Pons (tissue), 1 donor: ENCODE data around the gene TTC39B.

Experiments
- DNase-seq: peaks from one replicate; pipeline ENCODE4 v3.0.0-alpha.2; 2016; ENCODE audit warnings: low spot score

TTC39B gene

GRCh38 chr9:15304632-15305031 is 2.4 kb downstream of the TTC39B start:
- no peak for DNase-seq

GRCh38 chr9:15300218-15300617 is 6.8 kb downstream of the TTC39B start:
- no peak for DNase-seq

GRCh38 chr9:15299374-15299939 is 7.6 kb downstream of the TTC39B start:
- DNase-seq = no peak

- no peak for DNase-seq
These were observed 8.7 kb downstream of the TTC39B start for GRCh38 chr9:15298362-15298761.

- peak; percentile 39 for DNase-seq
These were observed 11.1 kb downstream of the TTC39B start for GRCh38 chr9:15295761-15296405.

- DNase-seq = no peak
These were observed 12.4 kb downstream of the TTC39B start for GRCh38 chr9:15294604-15295003.

GRCh38 chr9:15293804-15294316 is 13.2 kb downstream of the TTC39B start:
- peak; percentile 34 for DNase-seq

GRCh38 chr9:15293084-15293483 is 13.9 kb downstream of the TTC39B start:
- no peak for DNase-seq

- no peak for DNase-seq
These were observed 17.4 kb downstream of the TTC39B start for GRCh38 chr9:15289603-15290002.

- DNase-seq = no peak
These were observed 19.7 kb downstream of the TTC39B start for GRCh38 chr9:15287309-15287708.

- DNase-seq = no peak
These were observed 20.7 kb downstream of the TTC39B start for GRCh38 chr9:15286161-15286821.

- no peak for DNase-seq
These were observed 24.3 kb downstream of the TTC39B start for GRCh38 chr9:15282567-15283285.

- DNase-seq = no peak
These were observed 26.4 kb downstream of the TTC39B start for GRCh38 chr9:15280647-15281046.

GRCh38 chr9:15278839-15279238 is 28.2 kb downstream of the TTC39B start:
- no peak for DNase-seq

GRCh38 chr9:15278091-15278687 is 28.8 kb downstream of the TTC39B start:
- DNase-seq = no peak

- peak; percentile 82 for DNase-seq
These were observed 29.5 kb downstream of the TTC39B start for GRCh38 chr9:15277400-15278090.

- no peak for DNase-seq
These were observed 30.6 kb downstream of the TTC39B start for GRCh38 chr9:15276328-15276938.

GRCh38 chr9:15274425-15274824 is 32.6 kb downstream of the TTC39B start:
- DNase-seq = no peak

- DNase-seq = no peak
These were observed 34.6 kb downstream of the TTC39B start for GRCh38 chr9:15272377-15272928.

GRCh38 chr9:15271403-15271802 is 35.6 kb downstream of the TTC39B start:
- DNase-seq = no peak

GRCh38 chr9:15268782-15269181 is 38.2 kb downstream of the TTC39B start:
- no peak for DNase-seq
